Right cardiac atrium (tissue), 5 donors: ENCODE data around the gene UFL1. TPM values are rescaled to one million over a fixed set of nuclear protein-coding genes. Genes with fewer than 3 reads are reported as not detected.
A peak's percentile ranks its signal among the peaks of the same experiment; 100 is the strongest.
"Not testable (repeated sequence)": the region's sequence is repeated elsewhere in the genome, so short reads cannot be mapped to it uniquely, and the experiment has no call there.

Source experiments
- ATAC-seq, 2 donors: fragments of 200-7000 bp; cut with Tn5 transposase; one replicate each; pipeline versions ENCODE4 v1.8.0 to v1.9.1; 2020; ENCODE audit warnings: moderate library complexity in 2 of 2, mild to moderate bottlenecking in 1 of 2
- DNase-seq, 3 donors: peaks; one replicate each; pipeline ENCODE4 v3.0.0-alpha.2; 2020
- H3K27ac ChIP-seq: one replicate; pipeline ENCODE4 v1.5.1; 2013; ENCODE audit warnings: mild to moderate bottlenecking, low read length, control low read depth, moderate library complexity
- H3K27me3 ChIP-seq: one replicate; pipeline ENCODE4 v1.6.1; 2013; ENCODE audit not compliant: control insufficient read depth, insufficient read depth
- H3K4me1 ChIP-seq: one replicate; pipeline ENCODE4 v1.6.1; 2013; ENCODE audit warnings: low read length; ENCODE audit not compliant: control insufficient read depth, insufficient read depth
- H3K4me3 ChIP-seq: one replicate; pipeline ENCODE4 v1.5.1; 2013; ENCODE audit warnings: low read length, control low read depth
- H3K9me3 ChIP-seq: one replicate; pipeline ENCODE4 v1.6.1; 2013; ENCODE audit warnings: low read length; ENCODE audit not compliant: control insufficient read depth
- WGBS: extraction: QIAGEN DNeasy Blood & Tissue Kit; methylation state at CpG from one replicate; pipeline ENCODE4 v1.1.7; 2013; 5-methylcytosine and 5-hydroxymethylcytosine counted together
- intact Hi-C, 4 donors: fragments of 100-400 bp; cut with DNase I; formaldehyde crosslinking; loops; one replicate each; pipeline versions ENCODE4 v1.11.0 to v1.14.0; 2022 to 2023
- polyA plus RNA-seq: library from polyadenylated mRNA; stranded (reverse); fragments of 200-250 nt; gene quantifications from one replicate; pipeline ENCODE4 v1.2.3, GENCODE V29; 2013
- total RNA-seq, 4 donors: library from RNA; stranded (reverse); fragmentation: NEBNext Ultra II Directional; extraction: Animal tissue kit (Norgen Biotek cat#: 25700); gene quantifications; one replicate each; pipeline ENCODE4 v1.2.1, GENCODE V29; 2021
- donor health status: healthy with polysubstance abuse.
- donor health status: DM: no; HTN: yes; CAD: no.
- donor health status: DM: no; HTN: no; CAD: no.
- donor health status: DM: no; HTN: yes; CAD: no; lungs with severe emphysema.
- donor health status: DM: yes; HTN: yes; CAD: no.

The UFL1 gene
- total and polyA plus RNA-seq, 5 donors, result 13.5 to 26.8 (median 25.1) TPM

DNA sequence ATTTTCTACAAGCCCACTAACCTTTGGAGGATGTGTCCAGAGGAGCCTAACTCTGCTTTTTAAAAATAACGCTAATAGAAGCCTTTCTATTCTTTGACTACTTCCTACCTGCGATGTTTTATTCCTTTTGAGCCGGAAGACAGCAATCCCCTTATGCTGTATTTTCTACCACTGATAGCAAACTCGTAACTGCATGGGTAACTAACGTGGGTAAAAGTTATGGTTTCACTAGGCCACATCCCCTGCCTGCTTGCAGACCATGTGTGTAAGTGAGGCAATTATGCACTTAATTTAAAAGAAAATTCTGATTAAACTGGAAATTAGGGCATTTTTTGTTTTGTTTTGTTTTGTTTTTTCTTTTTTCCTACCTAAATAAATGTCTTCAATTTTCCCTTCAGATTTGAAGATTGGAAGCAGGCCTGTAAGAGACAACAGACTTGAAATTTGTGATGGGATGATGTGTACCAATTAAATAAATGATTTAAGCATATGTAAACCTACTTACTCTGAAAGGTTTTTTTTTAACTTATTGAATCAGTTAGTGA lies 931 bp downstream of the UFL1 start:
- Histone ChIP-seq H3K27ac (peak overlapping the region; percentile 99), H3K4me1 (peaks cover 4% of the 10 kb centered on the region), H3K4me3 (peak overlapping the region; percentile 94), H3K27me3 (no peaks in the 10 kb centered on the region), H3K9me3 (no peaks in the 10 kb centered on the region)
- DNase-seq (no peak), ATAC-seq (peak; percentile 1 to 3)
- WGBS, result 1% methylated on average over 5 of the region's 5 CpGs
- intact Hi-C loops, result no loop called here

GRCh38 chr6:96528193-96528592 lies 6.6 kb downstream of the UFL1 start:
- no peak overlapping the region for H3K27ac ChIP-seq
- H3K9me3 ChIP-seq, result no peaks in the 10 kb centered on the region
- ATAC-seq (no peak), DNase-seq (no peak)
- no peaks in the 10 kb centered on the region for H3K4me1 ChIP-seq
- no peaks in the 10 kb centered on the region for H3K27me3 ChIP-seq
- H3K4me3 ChIP-seq, result no peak overlapping the region
- 97% methylated on average over 3 of the region's 3 CpGs for WGBS
- intact Hi-C loops, result loop anchor here in 1 of 4 donors (2.0 kb wide), 1 partner anchor 19 kb away; no protein-coding TSS in a partner anchor

- no peaks in the 10 kb centered on the region for H3K9me3 ChIP-seq
- ATAC-seq (no peak), DNase-seq (no peak)
- no peak overlapping the region for H3K27ac ChIP-seq
- H3K4me3 ChIP-seq, result no peak overlapping the region
- WGBS, result 71% methylated on average over 1 of the region's 1 CpG
- intact Hi-C loops, result no loop called here
- H3K27me3 ChIP-seq, result no peaks in the 10 kb centered on the region
- H3K4me1 ChIP-seq, result no peaks in the 10 kb centered on the region
Observed at GRCh38 chr6:96532399-96532798, 10.8 kb downstream of the UFL1 start.

DNA sequence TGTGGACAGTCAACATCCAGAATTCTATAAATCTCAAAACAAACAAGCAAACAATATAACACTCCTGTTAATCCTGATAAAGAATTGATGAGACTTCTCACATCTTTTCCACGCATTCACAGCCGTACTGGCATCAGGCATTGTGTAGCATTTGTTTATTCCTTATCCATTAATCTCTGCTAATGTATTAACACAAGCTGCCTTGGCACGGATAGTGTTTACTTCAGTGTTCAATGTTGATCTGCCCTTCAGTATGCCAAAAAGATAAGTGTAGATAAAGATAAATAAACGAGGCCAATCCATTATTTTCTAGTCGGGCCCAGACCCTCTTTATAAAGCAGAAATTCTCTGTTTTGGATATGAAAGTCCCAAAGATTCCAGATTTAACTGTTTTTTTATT lies 16.1 kb downstream of the UFL1 start:
- Histone ChIP-seq H3K27ac (no peak overlapping the region), H3K4me1 (no peaks in the 10 kb centered on the region), H3K4me3 (no peak overlapping the region), H3K27me3 (no peaks in the 10 kb centered on the region), H3K9me3 (no peaks in the 10 kb centered on the region)
- 67% methylated on average over 5 of the region's 5 CpGs for WGBS
- no peak for ATAC-seq
- intact Hi-C loops, result no loop called here
- no peak for DNase-seq

DNA sequence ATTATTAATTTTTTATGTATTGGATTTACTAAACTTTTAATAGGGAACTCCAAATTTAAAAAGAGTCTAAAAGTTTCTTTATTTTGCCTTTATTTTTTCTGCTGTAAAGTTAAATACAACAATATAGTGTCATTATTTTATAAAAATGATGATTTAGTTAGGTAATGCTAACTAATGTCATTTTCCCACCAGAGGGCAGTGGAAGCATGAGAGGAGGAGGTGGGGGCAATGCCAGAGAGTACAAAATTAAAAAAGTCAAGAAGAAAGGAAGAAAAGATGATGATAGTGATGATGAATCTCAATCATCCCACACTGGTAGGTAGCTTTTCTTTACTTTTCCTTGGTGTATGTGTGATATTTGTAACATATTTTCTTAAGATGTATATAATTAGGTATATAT lies 21.1 kb downstream of the UFL1 start:
- Histone ChIP-seq H3K4me1 (no peaks in the 10 kb centered on the region), H3K4me3 (no peak overlapping the region), H3K9me3 (no peaks in the 10 kb centered on the region), H3K27me3 (no peaks in the 10 kb centered on the region), H3K27ac (no peak overlapping the region)
- ATAC-seq (no peak), DNase-seq (no peak)
- intact Hi-C loops, result no loop called here

DNA sequence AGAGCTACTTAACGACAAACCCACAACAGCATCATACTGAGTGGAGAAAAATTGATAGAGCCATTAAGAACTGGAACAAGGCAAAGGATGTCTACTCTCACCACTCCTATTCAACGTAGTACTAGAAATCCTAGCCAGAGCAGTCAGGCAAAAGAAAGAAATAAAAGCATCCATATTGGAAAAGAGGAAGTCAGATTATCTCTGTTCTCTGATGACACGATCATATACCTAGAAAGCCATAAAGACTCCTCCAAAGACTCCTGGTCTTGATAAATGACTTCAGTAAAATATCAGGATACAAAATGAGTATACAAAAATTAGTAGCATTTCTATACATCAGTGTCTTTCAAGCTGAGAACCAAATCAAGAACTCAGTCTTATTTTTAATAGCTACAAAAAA lies 24.3 kb downstream of the UFL1 start:
- intact Hi-C loops, result loop anchor here in 1 of 4 donors (2.0 kb wide), 1 partner anchor 17 kb away; no protein-coding TSS in a partner anchor
- no peaks in the 10 kb centered on the region for H3K4me1 ChIP-seq
- H3K4me3 ChIP-seq, result no peak overlapping the region
- 95% methylated on average over 3 of the region's 3 CpGs for WGBS
- ATAC-seq (no peak), DNase-seq (no peak)
- no peaks in the 10 kb centered on the region for H3K9me3 ChIP-seq
- H3K27ac ChIP-seq, result no peak overlapping the region
- no peaks in the 10 kb centered on the region for H3K27me3 ChIP-seq

GRCh38 chr6:96547654-96548053 lies 26.0 kb downstream of the UFL1 start:
- ATAC-seq, result no peak

DNA sequence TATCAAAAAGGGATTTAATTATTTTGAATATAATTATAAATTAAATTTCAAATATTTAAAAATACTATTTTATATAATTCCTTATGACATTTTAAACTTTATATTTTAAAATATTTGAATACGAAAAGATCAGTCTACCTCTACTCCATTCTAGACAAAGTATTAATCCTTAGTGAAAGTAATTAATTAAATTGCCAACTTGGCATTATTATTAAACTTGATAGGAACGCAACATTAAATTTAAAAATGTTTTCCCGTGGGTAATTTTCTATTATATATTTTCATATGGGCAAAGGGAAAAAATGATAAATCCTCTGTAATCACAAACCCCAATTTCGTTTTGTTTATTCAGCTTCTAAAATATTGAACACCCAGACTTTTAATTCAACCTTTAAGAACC lies 33.0 kb downstream of the UFL1 start:
- Histone ChIP-seq H3K4me3 (no peak overlapping the region), H3K27me3 (no peaks in the 10 kb centered on the region), H3K9me3 (no peaks in the 10 kb centered on the region), H3K27ac (no peak overlapping the region), H3K4me1 (no peaks in the 10 kb centered on the region)
- no peak for ATAC-seq
- WGBS, result 95% methylated on average over 4 of the region's 4 CpGs
- intact Hi-C loops, result no loop called here
- no peak for DNase-seq

More at GRCh38 chr6:96547654-96548053, 26.0 kb downstream of the UFL1 start:
- Histone ChIP-seq H3K4me3 (no peak overlapping the region), H3K4me1 (no peaks in the 10 kb centered on the region), H3K9me3 (no peaks in the 10 kb centered on the region), H3K27ac (no peak overlapping the region), H3K27me3 (no peaks in the 10 kb centered on the region)
- intact Hi-C loops, result loop anchor here in 1 of 4 donors (2.0 kb wide), 1 partner anchor 19 kb away; no protein-coding TSS in a partner anchor
- 95% methylated on average over 4 of the region's 4 CpGs for WGBS
- no peak for DNase-seq

DNA sequence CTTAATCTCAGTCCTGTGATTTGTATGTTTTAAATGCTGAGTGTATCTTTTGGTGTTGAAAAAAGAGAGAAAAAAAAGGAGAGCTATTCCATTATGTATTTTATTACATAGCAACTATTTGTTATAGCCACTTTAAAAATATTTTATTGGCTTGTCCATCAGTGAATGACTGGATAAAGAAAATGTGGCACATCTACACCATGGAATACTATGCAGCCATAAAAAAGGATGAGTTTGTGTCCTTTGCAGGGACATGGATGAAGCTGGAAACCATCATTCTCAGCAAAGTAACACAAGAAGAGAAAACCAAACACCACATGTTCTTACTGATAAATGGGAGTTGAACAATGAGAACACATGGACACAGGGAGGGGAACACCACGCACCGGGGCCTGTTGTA lies 38.1 kb downstream of the UFL1 start:
- 92% methylated on average over 2 of the region's 2 CpGs for WGBS
- H3K4me1 ChIP-seq, intact Hi-C loops, H3K27ac ChIP-seq, H3K27me3 ChIP-seq, ATAC-seq, H3K4me3 ChIP-seq, DNase-seq, H3K9me3 ChIP-seq: not testable (repeated sequence)

- no peaks in the 10 kb centered on the region for H3K27me3 ChIP-seq
- intact Hi-C loops, result no loop called here
- H3K4me1 ChIP-seq, result no peaks in the 10 kb centered on the region
- 22% methylated on average over 3 of the region's 3 CpGs for WGBS
- H3K4me3 ChIP-seq, result no peak within 1 kb of the TSS
- no peak within 1 kb of the TSS for H3K27ac ChIP-seq
- no peak for DNase-seq
- H3K9me3 ChIP-seq, result no peaks in the 10 kb centered on the region
- ATAC-seq, result no peak
Observed at GRCh38 chr6:96562886-96563285, 41.3 kb downstream of the UFL1 start, which contains the start of gene FHL5. FHL5 (plus strand) TSS chr6:96563128; CDS start chr6:96603614, 40,486 bp downstream.

GRCh38 chr6:96563853-96564252 lies 42.2 kb downstream of the UFL1 start:
- ATAC-seq (no peak), DNase-seq (no peak)
- Histone ChIP-seq H3K4me1 (no peaks in the 10 kb centered on the region), H3K27me3 (no peaks in the 10 kb centered on the region), H3K4me3 (no peak overlapping the region), H3K9me3 (no peaks in the 10 kb centered on the region), H3K27ac (no peak overlapping the region)
- intact Hi-C loops, result no loop called here

GRCh38 chr6:96570053-96570452 lies 48.4 kb downstream of the UFL1 start:
- ATAC-seq, result no peak
- no peaks in the 10 kb centered on the region for H3K9me3 ChIP-seq
- H3K27me3 ChIP-seq, result no peaks in the 10 kb centered on the region
- intact Hi-C loops, result no loop called here
- no peaks in the 10 kb centered on the region for H3K4me1 ChIP-seq
- DNase-seq, result no peak
- H3K4me3 ChIP-seq, result no peak overlapping the region
- WGBS, result 82% methylated on average over 2 of the region's 2 CpGs
- H3K27ac ChIP-seq, result no peak overlapping the region
